ENCODE data around the gene PCYT2.

GRCh38 chr17:81931189-81931556, 20.0 kb upstream of the PCYT2 start:
- TF ChIP-seq POU6F1 (CRISPR knock-in tag; IDR thresholded peaks at IDR 0.05; ENCODE audit: borderline replicate concordance, low read depth) (no peak), TSHZ2 (CRISPR knock-in tag; IDR thresholded peaks at IDR 0.05) (no peak), CSDC2 (CRISPR knock-in tag; IDR thresholded peaks at IDR 0.05) (no peak), SNAI2 (CRISPR knock-in tag; IDR thresholded peaks at IDR 0.05) (no peak), ZC3H10 (CRISPR knock-in tag; IDR thresholded peaks at IDR 0.05) (no peak), ZFP30 (CRISPR knock-in tag; IDR thresholded peaks at IDR 0.05) (no peak), RARB (CRISPR knock-in tag; IDR thresholded peaks at IDR 0.05) (no peak), ZFP3 (CRISPR knock-in tag; IDR thresholded peaks at IDR 0.05) (no peak), OSR1 (CRISPR knock-in tag; IDR thresholded peaks at IDR 0.05) (no peak)

Measured in SK-N-SH treated with all-trans-retinoic acid at 6 μM for 48 hours (cell line).